Stimulated activated CD8-positive, alpha-beta memory T cell treated with anti-CD3 and anti-CD28 coated beads, Interleukin-4, amount 100 ng/mL, for 4 hours (primary cell): Measurements from ENCODE around the gene KIAA1614.

Experiments
- DNase-seq, 2 donors: peaks; one replicate each; pipeline ENCODE4 v3.0.0-alpha.2; 2020; ENCODE audit warnings: low read depth in 2 of 2, low spot score in 1 of 2

KIAA1614 gene

GRCh38 chr1:180997843-180998504 lies 85.3 kb downstream of the KIAA1614 start:
- DNase-seq = no peak
